G401.6 (cell line): Measurements from ENCODE around the gene SCO2.
"Not testable (repeated sequence)": the region's sequence is repeated elsewhere in the genome, so short reads cannot be mapped to it uniquely, and the experiment has no call there.

Source experiments
- FAIRE-seq: peaks from 2 replicates; lab custom pipeline; 2012; peaks lifted over from hg19 to GRCh38; lab: Jason Lieb, UNC

Gene SCO2

GRCh38 chr22:50550395-50550794, 25.0 kb upstream of the SCO2 start:
- no peak for FAIRE-seq

GRCh38 chr22:50548921-50549790, 23.8 kb upstream of the SCO2 start:
- no peak for FAIRE-seq

DNA sequence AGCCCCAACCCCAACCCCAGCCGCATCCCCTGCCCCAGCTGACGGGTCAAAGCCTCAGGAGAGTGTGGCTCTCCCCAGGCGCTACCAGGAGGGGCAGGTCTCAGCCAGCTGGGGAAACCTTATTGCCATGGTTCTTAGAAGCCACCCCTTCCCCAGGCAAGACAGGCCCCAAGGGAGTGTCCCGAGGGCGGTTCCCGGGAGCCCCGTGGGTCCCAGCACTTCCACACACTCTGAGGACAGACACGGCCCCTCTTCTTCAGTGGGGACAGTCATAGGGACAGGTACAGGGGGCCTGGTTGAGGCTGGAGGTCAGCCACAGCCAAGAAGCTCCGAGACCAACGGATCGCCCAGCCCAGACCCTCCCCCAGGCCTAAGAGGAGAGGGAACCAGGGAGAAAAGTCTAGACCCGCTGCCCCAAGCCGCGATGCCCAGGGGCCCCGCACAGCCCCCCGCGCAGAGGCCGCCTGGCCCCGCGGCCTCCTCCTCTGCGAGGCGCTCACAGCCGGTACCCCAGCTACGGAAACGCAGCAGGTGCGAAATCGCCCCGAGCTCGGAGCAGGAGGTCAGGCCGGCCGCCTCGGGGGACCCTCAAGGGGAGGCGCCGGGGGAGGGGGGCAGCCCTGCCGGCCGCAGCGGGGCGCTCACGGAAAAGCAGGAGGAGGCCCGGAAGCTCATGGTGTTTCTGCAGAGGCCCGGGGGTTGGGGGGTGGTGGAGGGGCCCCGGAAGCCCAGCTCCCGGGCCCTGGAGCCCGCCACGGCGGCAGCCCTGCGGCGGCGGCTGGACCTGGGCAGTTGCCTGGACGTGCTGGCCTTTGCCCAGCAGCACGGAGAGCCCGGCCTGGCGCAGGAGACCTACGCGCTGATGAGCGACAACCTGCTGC, 22.9 kb upstream of the SCO2 start:
- no peak for FAIRE-seq

GRCh38 chr22:50547263-50547985, 22.0 kb upstream of the SCO2 start:
- no peak for FAIRE-seq

GRCh38 chr22:50546326-50547262, 21.2 kb upstream of the SCO2 start:
- no peak for FAIRE-seq

GRCh38 chr22:50545522-50546325, 20.3 kb upstream of the SCO2 start, which contains the start of gene KLHDC7B:
KLHDC7B (plus strand) TSS chr22:50545899; CDS start chr22:50546244, 345 bp downstream.
- no peak for FAIRE-seq

- no peak for FAIRE-seq
Observed at GRCh38 chr22:50544746-50545253, 19.4 kb upstream of the SCO2 start.

GRCh38 chr22:50544078-50544745, 18.8 kb upstream of the SCO2 start:
- FAIRE-seq: no peak

GRCh38 chr22:50542416-50542927, 17.1 kb upstream of the SCO2 start:
- no peak for FAIRE-seq

GRCh38 chr22:50541667-50542026, 16.2 kb upstream of the SCO2 start:
- FAIRE-seq: not testable (repeated sequence)

DNA sequence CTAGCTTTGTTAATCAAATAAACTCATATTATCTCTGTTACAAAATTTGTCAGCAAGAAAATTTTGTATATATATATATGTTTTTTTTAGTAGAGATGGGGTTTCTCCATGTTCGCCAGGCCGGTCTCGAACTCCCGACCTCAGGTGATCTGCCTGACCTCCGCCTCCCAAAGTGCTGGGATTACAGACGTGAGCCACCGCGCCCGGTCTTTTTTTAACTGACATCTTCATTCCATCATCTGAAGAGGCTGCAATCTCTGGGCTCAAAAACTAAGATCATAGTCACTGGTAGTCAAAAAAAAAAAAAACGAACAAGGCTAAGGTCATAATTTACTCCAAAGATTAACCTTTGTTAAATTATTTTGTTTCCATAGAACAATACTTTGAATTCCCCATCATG, 15.0 kb upstream of the SCO2 start:
- no peak for FAIRE-seq

GRCh38 chr22:50537765-50538164, 12.4 kb upstream of the SCO2 start:
- no peak for FAIRE-seq

GRCh38 chr22:50536226-50536625, 10.8 kb upstream of the SCO2 start:
- FAIRE-seq: no peak

DNA sequence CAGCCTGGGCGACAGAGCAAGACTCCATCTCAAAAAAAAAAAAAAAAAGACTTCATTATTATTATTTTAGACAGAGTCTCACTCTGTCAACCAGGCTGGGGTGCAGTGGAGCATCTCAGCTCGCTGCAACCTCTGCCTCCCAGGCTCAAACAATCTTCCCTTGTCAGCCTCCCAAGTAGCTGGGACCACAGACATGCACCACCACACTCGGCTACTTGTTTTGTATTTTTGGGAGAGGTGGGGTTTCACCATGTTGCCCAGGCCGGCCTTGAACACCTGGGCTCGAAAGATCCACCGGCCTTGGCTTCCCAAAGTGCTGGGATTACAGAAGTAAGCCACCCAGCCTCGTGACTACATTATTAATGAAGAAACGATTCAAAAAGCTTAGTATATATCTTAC, 9.7 kb upstream of the SCO2 start:
- no peak for FAIRE-seq

- not testable (repeated sequence) for FAIRE-seq
Observed at GRCh38 chr22:50533856-50534711, 8.7 kb upstream of the SCO2 start.

DNA sequence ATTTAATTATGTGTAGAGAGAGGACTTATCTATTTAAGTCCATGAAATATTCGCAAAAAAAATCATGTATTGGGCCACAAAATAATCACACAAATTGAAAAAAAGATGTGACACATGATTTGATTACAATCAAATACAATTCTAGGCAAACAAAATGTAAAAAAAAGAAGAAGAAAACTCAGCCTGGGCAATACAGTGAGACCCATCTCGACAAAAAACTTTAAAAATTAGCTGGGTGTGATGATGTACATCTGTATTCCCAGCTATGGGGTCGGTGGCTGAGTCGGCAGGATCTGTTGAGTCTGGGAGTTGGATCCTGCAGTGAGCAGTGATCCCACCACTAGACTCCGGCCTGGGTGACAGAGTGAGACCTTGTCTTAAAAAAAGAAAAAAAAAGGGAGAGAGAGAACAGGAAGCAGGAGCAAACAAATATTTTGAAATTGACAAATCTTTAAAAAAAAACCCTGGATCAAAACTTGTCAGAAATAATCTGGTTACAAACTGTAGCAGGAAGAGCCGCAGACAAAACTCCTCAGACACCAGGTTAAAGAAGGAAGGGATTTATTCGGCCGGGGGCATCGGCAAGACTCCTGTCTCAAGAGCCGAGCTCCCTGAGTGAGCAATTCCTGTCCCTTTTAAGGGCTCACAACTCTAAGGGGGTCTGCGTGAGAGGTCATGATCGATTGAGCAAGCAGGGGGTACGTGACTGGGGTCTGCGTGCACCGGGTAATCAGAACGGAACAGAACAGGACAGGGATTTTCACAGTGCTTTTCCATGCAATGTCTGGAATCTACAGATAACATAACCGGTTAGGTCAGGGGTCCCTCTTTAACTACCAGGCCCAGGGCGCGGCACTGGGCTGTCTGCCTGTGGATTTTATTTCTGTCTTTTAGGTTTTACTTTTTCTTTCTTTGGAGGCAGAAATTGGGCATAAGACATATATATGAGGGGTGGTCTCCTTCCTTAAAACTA, 7.7 kb upstream of the SCO2 start:
- FAIRE-seq: no peak

GRCh38 chr22:50531962-50532674, 6.7 kb upstream of the SCO2 start:
- no peak for FAIRE-seq
